ENCODE data around the gene EFHC2.
"Not testable (repeated sequence)": the region's sequence is repeated elsewhere in the genome, so short reads cannot be mapped to it uniquely, and the experiment has no call there.

Gene EFHC2

GRCh38 chrX:44228621-44229020 is 114.9 kb downstream of the EFHC2 start:
- no peak for DNase-seq

GRCh38 chrX:44227991-44228390 is 115.5 kb downstream of the EFHC2 start:
- no peak for DNase-seq

GRCh38 chrX:44225667-44226066 is 117.8 kb downstream of the EFHC2 start:
- DNase-seq, result no peak

GRCh38 chrX:44224760-44225159 is 118.7 kb downstream of the EFHC2 start:
- no peak for DNase-seq

GRCh38 chrX:44223150-44223549 is 120.3 kb downstream of the EFHC2 start:
- no peak for DNase-seq

GRCh38 chrX:44218465-44218864 is 125.0 kb downstream of the EFHC2 start:
- no peak for DNase-seq

GRCh38 chrX:44216171-44216570 is 127.3 kb downstream of the EFHC2 start:
- DNase-seq, result no peak

GRCh38 chrX:44203791-44204190 is 139.7 kb downstream of the EFHC2 start:
- DNase-seq, result no peak

- no peak for DNase-seq
Observed at GRCh38 chrX:44202596-44202995, 140.9 kb downstream of the EFHC2 start.

- DNase-seq, result no peak
Observed at GRCh38 chrX:44189116-44189515, 154.4 kb downstream of the EFHC2 start.

- DNase-seq, result not testable (repeated sequence)
Observed at GRCh38 chrX:44187915-44188314, 155.6 kb downstream of the EFHC2 start.

- DNase-seq, result no peak
Observed at GRCh38 chrX:44183329-44183728, 160.1 kb downstream of the EFHC2 start.

GRCh38 chrX:44178274-44179053 is 165.0 kb downstream of the EFHC2 start:
- DNase-seq, result no peak

GRCh38 chrX:44175455-44175854 is 168.0 kb downstream of the EFHC2 start:
- no peak for DNase-seq

- no peak for DNase-seq
Observed at GRCh38 chrX:44174061-44174460, 169.4 kb downstream of the EFHC2 start.

- DNase-seq, result no peak
Observed at GRCh38 chrX:44173219-44173618, 170.3 kb downstream of the EFHC2 start.

- no peak for DNase-seq
Observed at GRCh38 chrX:44167116-44167515, 176.4 kb downstream of the EFHC2 start.

- DNase-seq, result no peak
Observed at GRCh38 chrX:44162964-44163475, 180.5 kb downstream of the EFHC2 start.

- no peak for DNase-seq
Observed at GRCh38 chrX:44157858-44158257, 185.6 kb downstream of the EFHC2 start.

- no peak for DNase-seq
Observed at GRCh38 chrX:44157283-44157682, 186.2 kb downstream of the EFHC2 start.

- DNase-seq, result no peak
Observed at GRCh38 chrX:44156726-44157125, 186.7 kb downstream of the EFHC2 start.

GRCh38 chrX:44155126-44155525 is 188.3 kb downstream of the EFHC2 start:
- no peak for DNase-seq

GRCh38 chrX:44152852-44153251 is 190.6 kb downstream of the EFHC2 start:
- DNase-seq, result no peak

GRCh38 chrX:44147130-44147529 is 196.3 kb downstream of the EFHC2 start:
- no peak for DNase-seq

All from NCI-H774 (cell line).